ENCODE results near the gene DDX23. TPM values are rescaled to one million over a fixed set of nuclear protein-coding genes. Genes with fewer than 3 reads are reported as not detected.
"Not testable (repeated sequence)": the region's sequence is repeated elsewhere in the genome, so short reads cannot be mapped to it uniquely, and the experiment has no call there.

Gene DDX23
- total and polyA plus RNA-seq, 8 donors: 66.5 to 116 (median 108) TPM

- TF ChIP-seq, protein P1, sequence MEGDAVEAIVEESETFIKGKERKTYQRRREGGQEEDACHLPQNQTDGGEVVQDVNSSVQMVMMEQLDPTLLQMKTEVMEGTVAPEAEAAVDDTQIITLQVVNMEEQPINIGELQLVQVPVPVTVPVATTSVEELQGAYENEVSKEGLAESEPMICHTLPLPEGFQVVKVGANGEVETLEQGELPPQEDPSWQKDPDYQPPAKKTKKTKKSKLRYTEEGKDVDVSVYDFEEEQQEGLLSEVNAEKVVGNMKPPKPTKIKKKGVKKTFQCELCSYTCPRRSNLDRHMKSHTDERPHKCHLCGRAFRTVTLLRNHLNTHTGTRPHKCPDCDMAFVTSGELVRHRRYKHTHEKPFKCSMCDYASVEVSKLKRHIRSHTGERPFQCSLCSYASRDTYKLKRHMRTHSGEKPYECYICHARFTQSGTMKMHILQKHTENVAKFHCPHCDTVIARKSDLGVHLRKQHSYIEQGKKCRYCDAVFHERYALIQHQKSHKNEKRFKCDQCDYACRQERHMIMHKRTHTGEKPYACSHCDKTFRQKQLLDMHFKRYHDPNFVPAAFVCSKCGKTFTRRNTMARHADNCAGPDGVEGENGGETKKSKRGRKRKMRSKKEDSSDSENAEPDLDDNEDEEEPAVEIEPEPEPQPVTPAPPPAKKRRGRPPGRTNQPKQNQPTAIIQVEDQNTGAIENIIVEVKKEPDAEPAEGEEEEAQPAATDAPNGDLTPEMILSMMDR (IDR thresholded peaks at IDR 0.05): no peak
- peaks cover 3 to 22% of the 10 kb centered on the region in 2 donors for H3K4me1 ChIP-seq
- H3K9me3 ChIP-seq: no peaks in the 10 kb centered on the region
- DNase-seq: no peak
- no peak overlapping the region for H3K27ac ChIP-seq
- H3K4me3 ChIP-seq: no peak overlapping the region
- intact Hi-C loops (cut with DNase I): no loop called here
- ATAC-seq: no peak
- peaks cover 0 to 30% of the 10 kb centered on the region in 2 donors for H3K27me3 ChIP-seq
- peaks cover 0 to 9% of the 10 kb centered on the region in 2 donors for H3K36me3 ChIP-seq
These were observed 11.3 kb upstream of the DDX23 start for GRCh38 chr12:48863291-48863690.

- Histone ChIP-seq H3K27me3 (peaks cover 0 to 30% of the 10 kb centered on the region in 2 donors), H3K4me1 (peaks cover 3 to 22% of the 10 kb centered on the region in 2 donors), H3K36me3 (peaks cover 0 to 14% of the 10 kb centered on the region in 2 donors), H3K4me3 (no peak overlapping the region), H3K27ac (no peak overlapping the region), H3K9me3 (no peaks in the 10 kb centered on the region)
- ATAC-seq: no peak
- intact Hi-C loops (cut with DNase I): no loop called here
- DNase-seq: no peak
- TF ChIP-seq, protein P1 (IDR thresholded peaks at IDR 0.05): no peak
These were observed 10.8 kb upstream of the DDX23 start for GRCh38 chr12:48862760-48863159.

GRCh38 chr12:48861111-48861510 lies 9.1 kb upstream of the DDX23 start:
- H3K27me3 ChIP-seq: peaks cover 0 to 30% of the 10 kb centered on the region in 2 donors
- peaks cover 0 to 14% of the 10 kb centered on the region in 2 donors for H3K36me3 ChIP-seq
- H3K4me1 ChIP-seq: peaks cover 3 to 20% of the 10 kb centered on the region in 2 donors
- DNase-seq (no peak), ATAC-seq (no peak)
- H3K4me3 ChIP-seq: no peak overlapping the region
- TF ChIP-seq, protein P1 (IDR thresholded peaks at IDR 0.05): no peak
- no peak overlapping the region for H3K27ac ChIP-seq
- H3K9me3 ChIP-seq: no peaks in the 10 kb centered on the region
- intact Hi-C loops (cut with DNase I): no loop called here

DNA sequence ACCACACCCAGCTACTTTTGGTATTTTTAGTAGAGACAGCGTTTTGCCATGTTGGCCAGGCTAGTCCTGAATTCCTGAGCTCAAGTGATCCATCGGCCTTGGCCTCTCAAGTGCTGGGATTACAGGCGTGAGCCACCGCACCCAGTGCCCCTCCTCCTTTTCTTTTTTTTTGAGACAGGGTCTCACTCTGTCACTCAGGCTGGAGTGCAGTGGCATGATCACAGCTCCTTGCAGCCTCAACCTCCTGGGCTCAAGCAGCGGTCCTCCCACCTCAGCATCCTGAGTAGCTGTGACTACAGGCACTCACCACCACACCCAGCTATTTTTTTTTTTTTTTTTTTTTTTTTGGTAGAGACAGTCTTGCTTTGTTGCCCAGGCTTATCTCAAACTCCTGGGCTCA lies 8.3 kb upstream of the DDX23 start:
- intact Hi-C loops (cut with DNase I); ATAC-seq; H3K4me3 ChIP-seq; H3K27ac ChIP-seq; DNase-seq; H3K9me3 ChIP-seq: not testable (repeated sequence)
- Histone ChIP-seq H3K36me3 (peaks cover 0 to 14% of the 10 kb centered on the region in 2 donors), H3K4me1 (peaks cover 3 to 15% of the 10 kb centered on the region in 2 donors), H3K27me3 (peaks cover 0 to 24% of the 10 kb centered on the region in 2 donors)

DNA sequence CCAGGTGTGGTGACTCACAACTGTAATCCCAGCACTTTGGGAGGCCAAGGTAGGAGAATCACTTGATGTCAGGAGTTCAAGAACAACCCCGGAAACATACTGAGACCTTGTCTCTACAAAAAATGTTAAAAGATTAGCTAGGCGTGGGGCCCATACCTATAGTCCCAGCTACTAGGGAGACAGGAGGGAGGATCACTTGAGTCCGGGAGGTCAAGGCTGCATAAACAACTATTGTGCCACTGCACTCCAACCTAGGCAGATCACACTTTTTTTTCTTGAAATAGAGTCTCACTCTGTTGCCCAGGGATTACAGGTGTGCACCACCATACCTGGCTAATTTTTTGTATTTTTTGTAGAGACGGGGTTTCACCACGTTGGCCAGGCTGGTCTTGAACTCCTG lies 7.6 kb upstream of the DDX23 start:
- Histone ChIP-seq H3K4me1 (peaks cover 0 to 9% of the 10 kb centered on the region in 2 donors), H3K27me3 (peaks cover 0 to 17% of the 10 kb centered on the region in 2 donors), H3K36me3 (peaks cover 0 to 14% of the 10 kb centered on the region in 2 donors), H3K4me3 (no peak overlapping the region), H3K27ac (no peak overlapping the region), H3K9me3 (no peaks in the 10 kb centered on the region)
- TF ChIP-seq, protein P1 (IDR thresholded peaks at IDR 0.05): no peak
- ATAC-seq: no peak
- DNase-seq: no peak
- intact Hi-C loops (cut with DNase I): no loop called here

- Histone ChIP-seq H3K4me3 (no peak overlapping the region), H3K4me1 (peaks cover 0 to 5% of the 10 kb centered on the region in 2 donors), H3K9me3 (no peaks in the 10 kb centered on the region), H3K27me3 (peaks cover 0 to 2% of the 10 kb centered on the region in 2 donors), H3K27ac (no peak overlapping the region), H3K36me3 (peaks cover 0 to 14% of the 10 kb centered on the region in 2 donors)
- DNase-seq (no peak), ATAC-seq (no peak)
- intact Hi-C loops (cut with DNase I): no loop called here
- TF ChIP-seq, protein P1 (IDR thresholded peaks at IDR 0.05): no peak
These were observed 6.1 kb upstream of the DDX23 start for GRCh38 chr12:48858043-48858442.

All from left lung (tissue), 10 donors.